Measurements from ENCODE around the gene SELENON.

DNA sequence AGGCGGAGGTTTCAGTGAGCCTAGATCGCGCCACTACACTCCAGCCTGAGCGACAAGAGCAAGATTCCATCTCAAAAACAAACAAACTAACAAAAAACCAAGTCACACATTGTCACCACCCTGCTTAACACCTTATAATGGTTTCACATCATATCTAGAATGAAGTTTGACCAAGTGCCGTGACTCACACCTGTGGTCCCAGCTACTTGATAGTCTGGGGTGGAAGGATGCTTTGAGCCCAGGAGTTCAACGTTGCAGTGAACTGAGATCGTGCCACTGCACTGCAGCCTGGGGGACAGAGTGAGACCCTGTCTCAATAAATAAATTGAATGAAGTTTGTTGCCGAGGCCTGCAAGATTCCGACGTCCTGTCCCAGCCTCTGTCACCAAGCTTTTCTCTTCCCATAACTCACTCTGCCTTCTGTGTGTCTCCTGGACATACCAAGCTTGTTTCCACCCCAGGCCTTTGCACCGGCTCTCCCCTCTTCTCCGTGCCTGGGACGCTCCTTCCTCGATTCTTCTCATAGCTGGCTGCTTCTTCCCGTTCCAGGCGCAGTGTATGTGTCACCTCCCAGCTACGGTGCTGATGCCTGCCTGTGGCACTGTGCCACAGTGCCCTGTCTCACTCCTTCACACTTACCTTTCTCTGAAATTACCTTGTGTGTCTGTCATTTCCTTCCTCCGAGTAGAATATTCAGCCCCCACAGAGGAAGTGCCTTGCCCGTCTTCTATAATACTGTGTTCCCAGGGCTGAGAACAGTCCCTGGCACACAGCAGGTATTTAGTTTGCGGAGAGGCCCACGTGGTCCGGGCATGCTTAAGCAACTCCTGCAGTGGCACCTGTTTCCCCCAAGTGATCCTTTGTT is 3.8 kb upstream of the SELENON start:
- TF ChIP-seq CTCF (IDR thresholded peaks at IDR 0.05) (no peak), TCF7L2 (IDR thresholded peaks at IDR 0.05; ENCODE audit: low read depth, low read length) (no peak)
